ENCODE data around the gene SDCBP2.

DNA sequence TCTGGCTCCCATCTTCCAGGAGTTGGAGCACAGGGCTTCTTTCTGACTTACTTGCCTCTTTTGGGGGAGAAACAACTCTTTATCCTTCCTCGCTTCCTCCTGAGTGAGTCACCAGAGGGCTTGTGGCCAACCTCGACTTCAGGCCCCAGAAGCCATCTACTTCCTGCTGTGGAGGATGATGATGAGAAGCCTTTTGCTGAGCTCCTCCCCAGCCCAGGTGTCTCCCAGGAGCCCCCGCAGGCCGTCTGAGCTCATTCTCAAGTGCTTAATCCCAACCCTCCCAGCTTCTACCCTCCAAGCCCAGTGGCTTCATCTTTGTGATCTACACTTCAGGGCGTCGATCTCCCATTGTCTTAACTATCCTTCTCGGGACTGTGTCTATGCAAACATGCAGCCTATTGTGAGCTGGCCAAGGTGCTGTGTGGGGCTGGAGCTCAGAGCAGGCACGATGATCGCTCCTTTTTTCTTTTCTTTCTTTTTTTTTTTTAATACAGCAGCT, 27.9 kb downstream of the SDCBP2 start:
- no peak for TF ChIP-seq EZH2phosphoT487 (IDR thresholded peaks at IDR 0.05; ENCODE audit: insufficient read depth, low read depth)
- no peak for TF ChIP-seq EZH2 (IDR thresholded peaks at IDR 0.05; ENCODE audit: insufficient read depth, poor library complexity, severe bottlenecking)

All from GM23248 (cell line).